ENCODE results near the gene SMTNL2.

SMTNL2 gene

DNA sequence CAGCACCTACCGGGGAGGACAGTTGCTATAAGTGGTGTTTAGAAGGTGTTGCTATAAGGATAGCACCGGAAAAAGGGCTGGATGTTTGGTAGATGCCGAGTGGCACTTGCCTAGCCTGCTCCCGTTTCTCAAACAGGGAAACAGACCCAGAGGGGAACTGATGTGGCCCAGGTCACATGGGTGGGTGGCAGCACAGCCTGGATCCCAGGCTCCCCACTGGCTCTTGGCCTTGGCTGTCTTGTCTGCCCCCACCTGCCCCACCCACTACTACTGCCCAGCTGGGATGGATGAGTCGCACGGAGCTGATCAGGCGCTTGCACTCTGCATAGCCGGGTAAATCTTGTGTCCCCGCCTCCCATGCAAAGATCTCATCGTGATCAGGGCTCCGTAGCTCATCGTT, 7.2 kb downstream of the SMTNL2 start:
- Histone ChIP-seq H3K27me3 (ENCODE audit: insufficient read depth, low read length) (peaks cover 20% of the 10 kb centered on the region; the same call in 1 of the 2 replicates), H3F3A (ENCODE audit: insufficient read depth, low read length) (no peaks in the 10 kb centered on the region), H3K27ac (ENCODE audit: low read depth, low read length, poor library complexity, severe bottlenecking) (no peak overlapping the region), H2AFZ (ENCODE audit: low read length) (no peak overlapping the region), H3K4me2 (ENCODE audit: low read length) (no peak overlapping the region), H3K36me3 (ENCODE audit: insufficient read depth, low read length) (no peaks in the 10 kb centered on the region), H3K9me2 (ENCODE audit: low read depth, low read length) (no peaks in the 10 kb centered on the region), H3K79me2 (ENCODE audit: insufficient read depth, low read length) (no peaks in the 10 kb centered on the region), H3K9me3 (ENCODE audit: low read length) (no peaks in the 10 kb centered on the region), H3K4me1 (ENCODE audit: insufficient read depth, low read length, severe bottlenecking) (no peaks in the 10 kb centered on the region), H3K9ac (ENCODE audit: low read length) (no peak overlapping the region), H4K20me1 (ENCODE audit: insufficient read depth, low read length) (no peaks in the 10 kb centered on the region), H3K4me3 (ENCODE audit: low read depth, low read length, poor library complexity, severe bottlenecking) (no peak overlapping the region)
- TF ChIP-seq EZH2 (IDR thresholded peaks at IDR 0.05; ENCODE audit: borderline replicate concordance, low read length), result no peak
- TF ChIP-seq, protein P1, sequence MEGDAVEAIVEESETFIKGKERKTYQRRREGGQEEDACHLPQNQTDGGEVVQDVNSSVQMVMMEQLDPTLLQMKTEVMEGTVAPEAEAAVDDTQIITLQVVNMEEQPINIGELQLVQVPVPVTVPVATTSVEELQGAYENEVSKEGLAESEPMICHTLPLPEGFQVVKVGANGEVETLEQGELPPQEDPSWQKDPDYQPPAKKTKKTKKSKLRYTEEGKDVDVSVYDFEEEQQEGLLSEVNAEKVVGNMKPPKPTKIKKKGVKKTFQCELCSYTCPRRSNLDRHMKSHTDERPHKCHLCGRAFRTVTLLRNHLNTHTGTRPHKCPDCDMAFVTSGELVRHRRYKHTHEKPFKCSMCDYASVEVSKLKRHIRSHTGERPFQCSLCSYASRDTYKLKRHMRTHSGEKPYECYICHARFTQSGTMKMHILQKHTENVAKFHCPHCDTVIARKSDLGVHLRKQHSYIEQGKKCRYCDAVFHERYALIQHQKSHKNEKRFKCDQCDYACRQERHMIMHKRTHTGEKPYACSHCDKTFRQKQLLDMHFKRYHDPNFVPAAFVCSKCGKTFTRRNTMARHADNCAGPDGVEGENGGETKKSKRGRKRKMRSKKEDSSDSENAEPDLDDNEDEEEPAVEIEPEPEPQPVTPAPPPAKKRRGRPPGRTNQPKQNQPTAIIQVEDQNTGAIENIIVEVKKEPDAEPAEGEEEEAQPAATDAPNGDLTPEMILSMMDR (IDR thresholded peaks at IDR 0.05; ENCODE audit: low read length), result no peak

DNA sequence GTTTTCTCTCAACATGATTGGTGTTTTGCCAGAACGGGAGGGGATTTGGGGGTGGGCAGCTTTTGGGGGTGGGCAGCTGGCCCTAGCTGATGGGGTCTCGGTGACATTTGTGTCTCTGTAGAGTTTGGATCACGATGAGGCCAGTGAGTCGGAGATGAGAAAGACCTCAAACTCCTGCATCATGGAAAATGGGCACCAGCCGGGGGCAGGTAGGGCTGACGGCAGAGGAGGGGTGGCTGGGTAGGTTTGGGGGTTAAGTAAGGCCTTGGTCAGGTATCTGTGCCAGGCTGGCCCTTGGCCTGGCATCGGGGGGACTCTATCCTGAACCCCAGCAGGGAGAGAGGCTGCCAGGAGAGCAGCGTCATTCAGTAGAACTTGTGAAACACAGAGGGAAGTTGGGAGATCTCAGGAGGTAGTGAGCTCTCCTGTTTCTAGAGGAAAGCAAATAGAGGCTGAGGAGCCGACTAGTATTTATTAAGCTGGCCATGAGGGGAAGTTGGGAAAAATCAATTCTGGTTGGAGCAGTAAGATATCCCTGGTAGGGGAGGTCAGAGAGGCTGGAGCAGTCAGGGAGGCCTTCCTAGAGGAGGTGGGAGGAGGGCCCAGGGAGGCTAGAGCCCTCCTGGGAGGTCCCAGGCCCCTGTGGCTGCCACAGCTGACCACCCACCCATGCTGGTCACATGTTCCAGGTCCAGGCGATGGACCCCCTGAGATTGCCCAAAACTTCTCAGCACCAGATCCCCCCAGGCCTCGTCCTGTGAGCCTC, 8.1 kb downstream of the SMTNL2 start:
- H3K9me3 ChIP-seq (ENCODE audit: low read length), result no peaks in the 10 kb centered on the region
- H3F3A ChIP-seq (ENCODE audit: insufficient read depth, low read length), result no peaks in the 10 kb centered on the region
- H3K4me1 ChIP-seq (ENCODE audit: insufficient read depth, low read length, severe bottlenecking), result no peaks in the 10 kb centered on the region
- H4K20me1 ChIP-seq (ENCODE audit: insufficient read depth, low read length), result no peaks in the 10 kb centered on the region
- H3K9ac ChIP-seq (ENCODE audit: low read length), result no peak overlapping the region
- no peak overlapping the region for H2AFZ ChIP-seq (ENCODE audit: low read length)
- no peaks in the 10 kb centered on the region for H3K36me3 ChIP-seq (ENCODE audit: insufficient read depth, low read length)
- H3K79me2 ChIP-seq (ENCODE audit: insufficient read depth, low read length), result no peaks in the 10 kb centered on the region
- no peak overlapping the region for H3K27ac ChIP-seq (ENCODE audit: low read depth, low read length, poor library complexity, severe bottlenecking)
- no peak overlapping the region for H3K4me2 ChIP-seq (ENCODE audit: low read length)
- H3K27me3 ChIP-seq (ENCODE audit: insufficient read depth, low read length), result peaks cover 20% of the 10 kb centered on the region; the same call in 1 of the 2 replicates
- TF ChIP-seq EZH2 (IDR thresholded peaks at IDR 0.05; ENCODE audit: borderline replicate concordance, low read length), result no peak
- TF ChIP-seq, protein P1 (IDR thresholded peaks at IDR 0.05; ENCODE audit: low read length), result no peak
- no peak overlapping the region for H3K4me3 ChIP-seq (ENCODE audit: low read depth, low read length, poor library complexity, severe bottlenecking)
- no peaks in the 10 kb centered on the region for H3K9me2 ChIP-seq (ENCODE audit: low read depth, low read length)

DNA sequence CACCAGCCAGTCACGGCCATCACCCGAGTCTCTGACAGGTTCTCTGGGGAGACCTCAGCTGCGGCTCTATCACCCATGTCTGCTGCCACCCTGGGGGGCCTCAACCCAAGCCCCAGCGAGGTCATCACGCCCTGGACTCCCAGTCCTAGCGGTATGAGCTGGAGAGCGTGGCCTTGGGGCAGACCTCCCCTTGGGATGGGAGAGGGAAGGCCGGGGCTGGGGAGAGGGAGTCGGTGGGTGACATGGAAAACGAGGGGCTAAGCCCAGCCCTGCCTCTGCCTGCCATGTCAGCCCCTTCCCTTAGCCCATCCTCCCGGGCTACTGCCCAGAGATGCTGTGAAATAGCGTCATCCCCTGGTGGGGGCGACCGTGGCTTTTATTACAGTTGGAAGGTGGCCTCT, 8.7 kb downstream of the SMTNL2 start:
- H4K20me1 ChIP-seq (ENCODE audit: insufficient read depth, low read length), result no peaks in the 10 kb centered on the region
- no peaks in the 10 kb centered on the region for H3K4me1 ChIP-seq (ENCODE audit: insufficient read depth, low read length, severe bottlenecking)
- no peak overlapping the region for H2AFZ ChIP-seq (ENCODE audit: low read length)
- H3K9ac ChIP-seq (ENCODE audit: low read length), result no peak overlapping the region
- H3K4me3 ChIP-seq (ENCODE audit: low read depth, low read length, poor library complexity, severe bottlenecking), result no peak overlapping the region
- no peaks in the 10 kb centered on the region for H3K9me2 ChIP-seq (ENCODE audit: low read depth, low read length)
- H3K36me3 ChIP-seq (ENCODE audit: insufficient read depth, low read length), result no peaks in the 10 kb centered on the region
- TF ChIP-seq, protein P1 (IDR thresholded peaks at IDR 0.05; ENCODE audit: low read length), result no peak
- no peak for TF ChIP-seq EZH2 (IDR thresholded peaks at IDR 0.05; ENCODE audit: borderline replicate concordance, low read length)
- H3K27ac ChIP-seq (ENCODE audit: low read depth, low read length, poor library complexity, severe bottlenecking), result no peak overlapping the region
- no peak overlapping the region for H3K4me2 ChIP-seq (ENCODE audit: low read length)
- H3K27me3 ChIP-seq (ENCODE audit: insufficient read depth, low read length), result peaks cover 20% of the 10 kb centered on the region; the same call in 1 of the 2 replicates
- no peaks in the 10 kb centered on the region for H3K79me2 ChIP-seq (ENCODE audit: insufficient read depth, low read length)
- no peaks in the 10 kb centered on the region for H3F3A ChIP-seq (ENCODE audit: insufficient read depth, low read length)
- no peaks in the 10 kb centered on the region for H3K9me3 ChIP-seq (ENCODE audit: low read length)

All from OCI-LY1 (cell line).